Activated CD4-positive, alpha-beta memory T cell treated with anti-CD3 and anti-CD28 coated beads, Interleukin-2, amount 10 ng/mL, durations not matched to agents 7 days and 5 days (primary cell): ENCODE results near the gene TPRA1. TPM values are rescaled to one million over a fixed set of nuclear protein-coding genes. Genes with fewer than 3 reads are reported as not detected.

Experiments used
- CTCF ChIA-PET: fragments of 350-600 bp; sonication (Branson Sonifier 250); formaldehyde crosslinking; loops from one replicate; lab custom pipeline; 2021; ENCODE audit warnings: antibody characterized with exemption, inconsistent platforms; lab: Charles Lee
- POLR2A ChIA-PET: fragments of 350-600 bp; sonication (Branson Sonifier 250); formaldehyde crosslinking; loops from one replicate; lab custom pipeline; 2021; ENCODE audit warnings: antibody characterized with exemption; lab: Charles Lee
- DNase-seq: peaks from one replicate; pipeline ENCODE4 v3.0.0-alpha.2; 2020
- H3K27ac Mint-ChIP-seq: one replicate; pipeline ENCODE4 v1.8.0; 2021; ENCODE audit warnings: mild to moderate bottlenecking, mixed read lengths
- H3K27me3 Mint-ChIP-seq: one replicate; pipeline ENCODE4 v1.8.0; 2021; ENCODE audit warnings: mixed read lengths
- H3K36me3 Mint-ChIP-seq: one replicate; pipeline ENCODE4 v1.8.0; 2021; ENCODE audit warnings: low read depth, mixed read lengths
- H3K4me1 Mint-ChIP-seq: one replicate; pipeline ENCODE4 v1.8.0; 2021; ENCODE audit warnings: mixed read lengths
- H3K4me3 Mint-ChIP-seq: one replicate; pipeline ENCODE4 v1.8.0; 2021; ENCODE audit warnings: mild to moderate bottlenecking, mixed read lengths
- H3K9me3 Mint-ChIP-seq: one replicate; pipeline ENCODE4 v1.8.0; 2021; ENCODE audit warnings: mixed read lengths
- total RNA-seq, 2 experiments: library from RNA; stranded (reverse); gene quantifications; one replicate each; pipeline ENCODE4 v1.2.3, GENCODE V29; 2021

TPRA1 gene
- total RNA-seq, 2 experiments from 2014 or later, result 22.6 to 23.3 TPM

- no peak for DNase-seq
- peaks cover 7% of the 10 kb centered on the region for H3K27me3 Mint-ChIP-seq
- no peaks in the 10 kb centered on the region for H3K9me3 Mint-ChIP-seq
- ChIA-PET CTCF (interaction anchor here (0.5 to 2.3 kb wide), 7 partner anchors 9 to 866 kb away, joined by 3 to 7 read pairs (median 4); no protein-coding TSS in a partner anchor), POLR2A (no interaction called here)
- H3K4me1 Mint-ChIP-seq, result peaks cover 10% of the 10 kb centered on the region
- no peaks in the 10 kb centered on the region for H3K36me3 Mint-ChIP-seq
- no peak overlapping the region for H3K27ac Mint-ChIP-seq
- no peak overlapping the region for H3K4me3 Mint-ChIP-seq
Observed at GRCh38 chr3:127545216-127545615, 45.3 kb downstream of the TPRA1 start.

- CTCF ChIA-PET, result interaction anchor here (0.5 to 2.3 kb wide), 6 partner anchors 10 to 793 kb away, joined by 3 to 7 read pairs (median 5); no protein-coding TSS in a partner anchor
- H3K27me3 Mint-ChIP-seq, result peaks cover 7% of the 10 kb centered on the region
- no peaks in the 10 kb centered on the region for H3K36me3 Mint-ChIP-seq
- H3K9me3 Mint-ChIP-seq, result no peaks in the 10 kb centered on the region
- no peak for DNase-seq
- no peak overlapping the region for H3K4me3 Mint-ChIP-seq
- peaks cover 10% of the 10 kb centered on the region for H3K4me1 Mint-ChIP-seq
- POLR2A ChIA-PET, result no interaction called here
- H3K27ac Mint-ChIP-seq, result no peak overlapping the region
Observed at GRCh38 chr3:127544803-127545201, 45.7 kb downstream of the TPRA1 start.

- POLR2A ChIA-PET, result no interaction called here
- DNase-seq, result peak; percentile 67
- no peak overlapping the region for H3K27ac Mint-ChIP-seq
- H3K4me1 Mint-ChIP-seq, result peaks cover 10% of the 10 kb centered on the region
- no peaks in the 10 kb centered on the region for H3K9me3 Mint-ChIP-seq
- H3K4me3 Mint-ChIP-seq, result no peak overlapping the region
- peaks cover 6% of the 10 kb centered on the region for H3K27me3 Mint-ChIP-seq
- CTCF ChIA-PET, result interaction anchor here (0.6 to 2.3 kb wide), 4 partner anchors 144 to 793 kb away, joined by 3 to 7 read pairs (median 4); no protein-coding TSS in a partner anchor
- no peaks in the 10 kb centered on the region for H3K36me3 Mint-ChIP-seq
Observed at GRCh38 chr3:127544192-127544802, 46.2 kb downstream of the TPRA1 start.

- no peaks in the 10 kb centered on the region for H3K9me3 Mint-ChIP-seq
- no peaks in the 10 kb centered on the region for H3K36me3 Mint-ChIP-seq
- no peak overlapping the region for H3K27ac Mint-ChIP-seq
- CTCF ChIA-PET, result interaction anchor here (1.2 to 2.3 kb wide), 3 partner anchors 8 to 169 kb away, joined by 3 to 6 read pairs (median 4); no protein-coding TSS in a partner anchor
- peaks cover 6% of the 10 kb centered on the region for H3K27me3 Mint-ChIP-seq
- POLR2A ChIA-PET, result no interaction called here
- H3K4me3 Mint-ChIP-seq, result no peak overlapping the region
- peaks cover 10% of the 10 kb centered on the region for H3K4me1 Mint-ChIP-seq
- no peak for DNase-seq
Observed at GRCh38 chr3:127543441-127543840, 47.1 kb downstream of the TPRA1 start.

GRCh38 chr3:127542441-127542952 is 48.0 kb downstream of the TPRA1 start:
- Mint-ChIP-seq H3K27me3 (peaks cover 5% of the 10 kb centered on the region), H3K4me3 (no peak overlapping the region), H3K27ac (no peak overlapping the region), H3K36me3 (no peaks in the 10 kb centered on the region), H3K9me3 (no peaks in the 10 kb centered on the region), H3K4me1 (peaks cover 5% of the 10 kb centered on the region)
- no peak for DNase-seq
- ChIA-PET CTCF (interaction anchor here (1.2 to 1.5 kb wide), 2 partner anchors 9 to 32 kb away, joined by 3 to 4 read pairs; no protein-coding TSS in a partner anchor), POLR2A (no interaction called here)

GRCh38 chr3:127541320-127541719 is 49.2 kb downstream of the TPRA1 start:
- Mint-ChIP-seq H3K36me3 (no peaks in the 10 kb centered on the region), H3K27ac (no peak overlapping the region), H3K9me3 (no peaks in the 10 kb centered on the region), H3K27me3 (peaks cover 7% of the 10 kb centered on the region), H3K4me3 (no peak overlapping the region), H3K4me1 (no peaks in the 10 kb centered on the region)
- POLR2A ChIA-PET, result no interaction called here
- CTCF ChIA-PET, result interaction anchor here (0.6 kb wide), 1 partner anchor 681 kb away, joined by 4 read pairs; no protein-coding TSS in a partner anchor
- DNase-seq, result no peak

- Mint-ChIP-seq H3K9me3 (no peaks in the 10 kb centered on the region), H3K4me1 (no peaks in the 10 kb centered on the region), H3K36me3 (no peaks in the 10 kb centered on the region), H3K27me3 (peaks cover 9% of the 10 kb centered on the region), H3K27ac (no peak overlapping the region), H3K4me3 (no peak overlapping the region)
- DNase-seq, result no peak
- ChIA-PET POLR2A (no interaction called here), CTCF (no interaction called here)
Observed at GRCh38 chr3:127539366-127540060, 51.0 kb downstream of the TPRA1 start.

GRCh38 chr3:127538569-127538968 is 52.0 kb downstream of the TPRA1 start:
- ChIA-PET CTCF (interaction anchor here (1.0 kb wide), 1 partner anchor 9 kb away, joined by 3 read pairs; no protein-coding TSS in a partner anchor), POLR2A (no interaction called here)
- Mint-ChIP-seq H3K27me3 (peaks cover 9% of the 10 kb centered on the region), H3K4me1 (no peaks in the 10 kb centered on the region), H3K27ac (no peak overlapping the region), H3K9me3 (no peaks in the 10 kb centered on the region), H3K36me3 (no peaks in the 10 kb centered on the region), H3K4me3 (no peak overlapping the region)
- no peak for DNase-seq

GRCh38 chr3:127536830-127537812 is 53.4 kb downstream of the TPRA1 start:
- DNase-seq, result no peak
- Mint-ChIP-seq H3K27ac (no peak overlapping the region), H3K4me1 (no peaks in the 10 kb centered on the region), H3K36me3 (no peaks in the 10 kb centered on the region), H3K9me3 (no peaks in the 10 kb centered on the region), H3K27me3 (peaks cover 7% of the 10 kb centered on the region), H3K4me3 (no peak overlapping the region)
- POLR2A ChIA-PET, result no interaction called here
- CTCF ChIA-PET, result interaction anchor here (0.6 to 1.0 kb wide), 2 partner anchors 10 to 11 kb away, joined by 3 read pairs; no protein-coding TSS in a partner anchor

- CTCF ChIA-PET, result no interaction called here
- POLR2A ChIA-PET, result no interaction called here
- no peak for DNase-seq
- Mint-ChIP-seq H3K9me3 (no peaks in the 10 kb centered on the region), H3K36me3 (no peaks in the 10 kb centered on the region), H3K27me3 (peaks cover 7% of the 10 kb centered on the region), H3K27ac (no peak overlapping the region), H3K4me3 (no peak overlapping the region), H3K4me1 (no peaks in the 10 kb centered on the region)
Observed at GRCh38 chr3:127535901-127536829, 54.4 kb downstream of the TPRA1 start.

- H3K4me1 Mint-ChIP-seq, result no peaks in the 10 kb centered on the region
- H3K36me3 Mint-ChIP-seq, result no peaks in the 10 kb centered on the region
- H3K27me3 Mint-ChIP-seq, result peaks cover 7% of the 10 kb centered on the region
- H3K4me3 Mint-ChIP-seq, result no peak overlapping the region
- ChIA-PET CTCF (no interaction called here), POLR2A (no interaction called here)
- no peak for DNase-seq
- no peaks in the 10 kb centered on the region for H3K9me3 Mint-ChIP-seq
- H3K27ac Mint-ChIP-seq, result no peak overlapping the region
Observed at GRCh38 chr3:127535106-127535785, 55.3 kb downstream of the TPRA1 start.
